ENCODE data around the gene CCM2.

The CCM2 gene

DNA sequence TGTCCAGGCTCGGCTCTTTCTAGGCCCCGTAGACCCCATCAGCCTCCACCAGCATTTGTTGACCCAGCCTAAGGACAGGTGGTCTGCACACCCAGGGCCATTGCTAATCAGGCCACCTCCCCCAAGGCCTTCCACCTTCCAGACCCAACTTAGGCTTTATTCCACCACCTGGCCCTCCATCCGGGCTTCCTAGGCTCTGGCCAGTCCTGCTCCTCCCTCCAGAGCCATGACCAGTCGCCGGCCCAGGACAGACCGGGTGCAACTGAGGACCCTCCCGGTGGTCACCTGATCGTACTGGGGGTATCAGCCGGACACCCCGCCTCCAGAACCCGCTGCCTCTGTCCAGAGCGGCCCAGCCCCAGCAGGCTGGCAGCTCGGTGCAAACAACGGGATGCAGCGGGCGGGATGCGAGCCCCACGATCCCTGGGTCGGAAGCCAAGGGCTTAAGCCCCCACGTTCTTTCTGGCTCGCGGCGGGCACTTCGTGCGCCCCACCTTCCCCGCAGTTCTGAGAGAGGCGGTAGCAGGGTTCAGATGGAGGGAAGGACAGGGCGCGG lies 88.2 kb downstream of the CCM2 start:
- H3K4me3 ChIP-seq (ENCODE audit: low read length), result no peak overlapping the region
- no peaks in the 10 kb centered on the region for H3K9me3 ChIP-seq (replicated peaks; ENCODE audit: insufficient read depth, low read length)
- TF ChIP-seq EZH2 (optimal IDR thresholded peaks at IDR 0.05; ENCODE audit: low read depth, low read length) (no peak), EZH2phosphoT487 (IDR thresholded peaks at IDR 0.05; ENCODE audit: low read length) (no peak)
- TF ChIP-seq, protein P1, sequence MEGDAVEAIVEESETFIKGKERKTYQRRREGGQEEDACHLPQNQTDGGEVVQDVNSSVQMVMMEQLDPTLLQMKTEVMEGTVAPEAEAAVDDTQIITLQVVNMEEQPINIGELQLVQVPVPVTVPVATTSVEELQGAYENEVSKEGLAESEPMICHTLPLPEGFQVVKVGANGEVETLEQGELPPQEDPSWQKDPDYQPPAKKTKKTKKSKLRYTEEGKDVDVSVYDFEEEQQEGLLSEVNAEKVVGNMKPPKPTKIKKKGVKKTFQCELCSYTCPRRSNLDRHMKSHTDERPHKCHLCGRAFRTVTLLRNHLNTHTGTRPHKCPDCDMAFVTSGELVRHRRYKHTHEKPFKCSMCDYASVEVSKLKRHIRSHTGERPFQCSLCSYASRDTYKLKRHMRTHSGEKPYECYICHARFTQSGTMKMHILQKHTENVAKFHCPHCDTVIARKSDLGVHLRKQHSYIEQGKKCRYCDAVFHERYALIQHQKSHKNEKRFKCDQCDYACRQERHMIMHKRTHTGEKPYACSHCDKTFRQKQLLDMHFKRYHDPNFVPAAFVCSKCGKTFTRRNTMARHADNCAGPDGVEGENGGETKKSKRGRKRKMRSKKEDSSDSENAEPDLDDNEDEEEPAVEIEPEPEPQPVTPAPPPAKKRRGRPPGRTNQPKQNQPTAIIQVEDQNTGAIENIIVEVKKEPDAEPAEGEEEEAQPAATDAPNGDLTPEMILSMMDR (IDR thresholded peaks at IDR 0.05; ENCODE audit: low read length), result no peak
- no peak for DNase-seq
- no peaks in the 10 kb centered on the region for H3K36me3 ChIP-seq (replicated peaks; ENCODE audit: insufficient read depth, low read length)
- H3K27ac ChIP-seq (ENCODE audit: low read length), result no peak overlapping the region
- H3K9ac ChIP-seq (ENCODE audit: low read length), result no peak overlapping the region
- no peaks in the 10 kb centered on the region for H3K9me2 ChIP-seq (replicated peaks; ENCODE audit: insufficient read depth, low read length)
- no peaks in the 10 kb centered on the region for H3F3A ChIP-seq (ENCODE audit: insufficient read depth, low read length)
- no peak overlapping the region for H2AFZ ChIP-seq (ENCODE audit: low read length)
- no peak overlapping the region for H3K4me2 ChIP-seq (ENCODE audit: low read depth, low read length)
- no peaks in the 10 kb centered on the region for H4K20me1 ChIP-seq (ENCODE audit: insufficient read depth, low read length)
- no peaks in the 10 kb centered on the region for H3K79me2 ChIP-seq (ENCODE audit: low read length)
- H3K27me3 ChIP-seq (replicated peaks; ENCODE audit: insufficient read depth, low read length), result peaks cover 5% of the 10 kb centered on the region; the same call in 1 of the 2 replicates
- H3K4me1 ChIP-seq (ENCODE audit: low read length), result no peaks in the 10 kb centered on the region

DNA sequence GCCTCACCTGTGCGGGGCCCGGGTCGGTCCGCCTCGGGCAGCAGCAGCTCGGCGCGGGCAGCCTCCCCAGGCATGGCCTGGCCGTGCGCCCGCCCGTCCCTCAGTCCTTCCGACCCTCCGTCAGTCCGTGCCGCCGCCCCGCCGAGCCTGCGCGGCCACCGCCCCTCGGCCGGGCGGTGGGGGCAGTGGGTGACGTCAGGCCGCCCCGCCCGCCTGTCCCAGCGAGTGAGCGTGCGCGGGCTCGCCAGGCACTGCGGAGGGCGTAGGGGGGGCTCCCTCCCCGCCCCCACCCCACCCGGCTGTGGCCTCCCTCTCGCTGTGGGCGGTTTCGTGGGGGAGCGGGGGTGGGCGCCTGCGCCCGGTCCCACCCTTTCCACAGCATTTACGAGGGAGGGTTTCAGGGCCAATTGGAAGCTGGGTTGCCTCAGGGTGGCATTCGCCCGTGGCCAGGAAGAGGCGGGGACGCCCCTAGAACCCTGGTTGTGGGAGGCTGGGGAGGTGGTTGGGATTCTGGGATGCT lies 88.9 kb downstream of the CCM2 start, which contains the start of gene NACAD:
TSS of gene NACAD (minus strand) at position 149 of the 520 bp plus-strand sequence. CDS start at position 74, 75 bp downstream.
- Histone ChIP-seq H3K9me3 (replicated peaks; ENCODE audit: insufficient read depth, low read length) (no peaks in the 10 kb centered on the region), H3K4me2 (ENCODE audit: low read depth, low read length) (peak within 1 kb of the TSS; percentile 68; the same call in 1 of the 2 replicates), H3F3A (ENCODE audit: insufficient read depth, low read length) (no peaks in the 10 kb centered on the region), H3K27me3 (replicated peaks; ENCODE audit: insufficient read depth, low read length) (peaks cover 5% of the 10 kb centered on the region; the same call in 1 of the 2 replicates), H3K4me1 (ENCODE audit: low read length) (no peaks in the 10 kb centered on the region), H3K9me2 (replicated peaks; ENCODE audit: insufficient read depth, low read length) (no peaks in the 10 kb centered on the region), H3K79me2 (ENCODE audit: low read length) (no peaks in the 10 kb centered on the region), H3K9ac (ENCODE audit: low read length) (no peak within 1 kb of the TSS), H2AFZ (ENCODE audit: low read length) (peak within 1 kb of the TSS; percentile 54), H3K27ac (ENCODE audit: low read length) (no peak within 1 kb of the TSS), H4K20me1 (ENCODE audit: insufficient read depth, low read length) (no peaks in the 10 kb centered on the region), H3K4me3 (ENCODE audit: low read length) (peak within 1 kb of the TSS; percentile 41; the same call in 1 of the 2 replicates), H3K36me3 (replicated peaks; ENCODE audit: insufficient read depth, low read length) (no peaks in the 10 kb centered on the region)
- no peak for DNase-seq
- TF ChIP-seq, protein P1 (IDR thresholded peaks at IDR 0.05; ENCODE audit: low read length), result no peak
- TF ChIP-seq EZH2phosphoT487 (IDR thresholded peaks at IDR 0.05; ENCODE audit: low read length) (no peak), EZH2 (optimal IDR thresholded peaks at IDR 0.05; ENCODE audit: low read depth, low read length) (no peak)

DNA sequence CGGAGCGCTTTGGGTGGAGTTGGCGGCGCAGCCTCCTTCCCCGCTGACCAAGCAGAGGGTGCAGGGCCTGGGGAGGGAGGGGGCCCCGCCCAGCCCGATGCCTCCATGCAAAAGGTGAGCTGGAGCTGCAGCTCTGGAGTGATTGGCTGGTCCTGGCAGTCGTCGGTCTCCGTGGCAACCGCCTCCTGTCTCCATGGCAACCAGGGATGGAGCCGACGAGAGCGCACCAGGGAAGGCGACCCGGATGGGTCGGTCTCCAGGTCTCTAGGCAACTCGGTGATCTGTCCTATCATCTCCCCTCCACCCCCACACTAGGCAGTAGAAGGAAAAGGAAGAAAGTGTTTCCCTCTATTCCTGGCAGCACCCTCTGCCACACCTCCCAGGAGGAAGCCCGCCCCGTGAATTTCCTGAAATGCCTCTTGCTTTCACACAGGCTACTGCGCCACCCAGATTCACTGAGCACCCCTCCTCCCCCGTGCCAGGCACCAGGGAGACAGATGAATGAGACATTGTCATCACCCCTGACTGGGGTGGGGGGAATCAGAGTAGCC lies 89.4 kb downstream of the CCM2 start:
- no peaks in the 10 kb centered on the region for H3K79me2 ChIP-seq (ENCODE audit: low read length)
- H3K9me3 ChIP-seq (replicated peaks; ENCODE audit: insufficient read depth, low read length), result no peaks in the 10 kb centered on the region
- no peaks in the 10 kb centered on the region for H3F3A ChIP-seq (ENCODE audit: insufficient read depth, low read length)
- H2AFZ ChIP-seq (ENCODE audit: low read length), result peak overlapping the region; percentile 54
- H3K4me2 ChIP-seq (ENCODE audit: low read depth, low read length), result peak overlapping the region; percentile 68; the same call in 1 of the 2 replicates
- DNase-seq, result no peak
- no peaks in the 10 kb centered on the region for H3K36me3 ChIP-seq (replicated peaks; ENCODE audit: insufficient read depth, low read length)
- peaks cover 5% of the 10 kb centered on the region; the same call in 1 of the 2 replicates for H3K27me3 ChIP-seq (replicated peaks; ENCODE audit: insufficient read depth, low read length)
- no peaks in the 10 kb centered on the region for H3K9me2 ChIP-seq (replicated peaks; ENCODE audit: insufficient read depth, low read length)
- H3K27ac ChIP-seq (ENCODE audit: low read length), result no peak overlapping the region
- H3K4me3 ChIP-seq (ENCODE audit: low read length), result peak overlapping the region; percentile 41; the same call in 1 of the 2 replicates
- H4K20me1 ChIP-seq (ENCODE audit: insufficient read depth, low read length), result no peaks in the 10 kb centered on the region
- no peak overlapping the region for H3K9ac ChIP-seq (ENCODE audit: low read length)
- TF ChIP-seq, protein P1 (IDR thresholded peaks at IDR 0.05; ENCODE audit: low read length), result no peak
- TF ChIP-seq EZH2 (optimal IDR thresholded peaks at IDR 0.05; ENCODE audit: low read depth, low read length) (no peak), EZH2phosphoT487 (IDR thresholded peaks at IDR 0.05; ENCODE audit: low read length) (no peak)
- no peaks in the 10 kb centered on the region for H3K4me1 ChIP-seq (ENCODE audit: low read length)
